NCI-H1694 (cell line): ENCODE measurements around the gene KREMEN1.
"Not testable (repeated sequence)": the region's sequence is repeated elsewhere in the genome, so short reads cannot be mapped to it uniquely, and the experiment has no call there.

Source experiments
- DNase-seq: peaks from one replicate; lab custom pipeline; 2025; lab: John Stamatoyannopoulos, UW

The KREMEN1 gene, protein sequence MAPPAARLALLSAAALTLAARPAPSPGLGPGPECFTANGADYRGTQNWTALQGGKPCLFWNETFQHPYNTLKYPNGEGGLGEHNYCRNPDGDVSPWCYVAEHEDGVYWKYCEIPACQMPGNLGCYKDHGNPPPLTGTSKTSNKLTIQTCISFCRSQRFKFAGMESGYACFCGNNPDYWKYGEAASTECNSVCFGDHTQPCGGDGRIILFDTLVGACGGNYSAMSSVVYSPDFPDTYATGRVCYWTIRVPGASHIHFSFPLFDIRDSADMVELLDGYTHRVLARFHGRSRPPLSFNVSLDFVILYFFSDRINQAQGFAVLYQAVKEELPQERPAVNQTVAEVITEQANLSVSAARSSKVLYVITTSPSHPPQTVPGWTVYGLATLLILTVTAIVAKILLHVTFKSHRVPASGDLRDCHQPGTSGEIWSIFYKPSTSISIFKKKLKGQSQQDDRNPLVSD

DNA sequence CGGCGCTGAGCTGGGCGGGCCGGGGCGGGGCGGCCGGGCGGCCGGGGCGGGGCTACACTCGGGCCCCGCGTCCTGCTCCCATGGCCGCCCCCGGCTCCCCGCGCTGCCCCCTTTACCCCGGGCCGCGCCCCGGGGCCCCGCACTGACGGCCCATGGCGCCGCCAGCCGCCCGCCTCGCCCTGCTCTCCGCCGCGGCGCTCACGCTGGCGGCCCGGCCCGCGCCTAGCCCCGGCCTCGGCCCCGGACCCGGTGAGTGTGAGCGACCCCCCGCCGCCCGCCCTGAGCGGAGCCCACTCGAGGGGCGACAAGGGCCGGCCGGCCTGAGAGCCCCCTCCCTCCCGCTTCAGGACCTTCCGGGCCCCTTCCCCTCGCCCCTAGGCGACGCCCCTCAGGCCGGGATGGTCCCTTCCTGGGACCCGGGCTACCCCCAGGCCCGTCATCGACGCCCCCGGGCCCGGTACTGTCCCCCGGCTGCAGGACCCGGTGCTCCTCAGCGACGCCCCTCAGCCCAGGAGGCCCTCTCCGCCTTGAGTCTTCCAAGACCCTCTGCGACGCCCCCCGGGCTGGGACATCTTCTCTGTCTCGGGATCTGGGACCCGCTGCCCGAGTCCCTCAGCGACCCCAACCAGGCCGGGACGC lies at the start of gene KREMEN1:
Gene KREMEN1, plus strand, starts transcription at position 57 of the 639 bp plus-strand sequence. Its CDS starts 96 bp downstream, at position 153.
- no peak for DNase-seq

DNA sequence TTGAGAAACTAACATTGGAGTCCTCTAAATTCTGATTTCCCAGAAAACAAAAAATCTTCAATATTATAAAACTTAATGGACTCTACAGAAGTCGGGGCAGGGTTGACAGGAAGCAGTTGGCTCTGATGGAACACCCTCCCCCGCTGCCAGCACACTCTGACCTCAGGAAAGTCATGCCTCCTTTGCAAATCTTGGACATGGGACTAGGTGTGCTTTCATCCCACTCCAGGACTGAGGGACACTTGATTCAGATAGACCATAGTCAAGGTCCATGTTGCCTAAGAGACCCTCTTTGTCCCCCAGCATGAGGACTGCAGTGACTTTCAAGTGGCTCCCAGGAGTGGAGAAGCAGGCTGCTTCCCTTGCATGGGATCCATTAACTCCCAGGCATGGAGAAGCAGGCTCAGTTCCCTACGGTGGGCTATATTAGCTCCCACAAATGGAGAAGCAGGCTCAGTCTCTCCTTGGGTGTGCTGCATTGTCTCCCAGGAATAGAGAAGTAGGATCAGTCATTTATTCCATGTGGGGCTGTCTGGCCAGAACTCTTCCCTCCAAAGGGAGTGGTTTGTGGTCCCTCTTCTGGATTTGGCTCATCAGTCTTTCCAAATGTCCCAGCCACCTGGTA lies 49.6 kb upstream of the KREMEN1 start:
- no peak for DNase-seq

DNA sequence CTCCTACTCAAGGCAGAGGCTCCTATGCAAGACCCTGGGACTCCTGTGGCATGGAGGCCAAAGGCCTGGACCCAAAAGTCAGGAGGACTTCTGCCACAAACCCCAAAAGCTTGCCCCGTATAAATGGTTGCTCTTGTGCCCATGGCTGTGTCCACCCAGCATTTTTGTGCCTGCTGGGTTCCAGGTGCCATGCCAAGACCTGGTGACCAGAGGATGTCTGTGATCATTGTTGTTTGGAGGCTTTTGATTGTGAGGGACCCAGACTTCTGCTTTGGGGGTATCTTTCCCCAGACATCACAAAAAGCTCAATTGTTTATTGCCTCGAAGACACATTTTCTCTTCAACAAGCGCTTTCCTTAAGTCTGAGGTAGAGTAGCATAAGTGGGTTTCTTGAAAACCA lies 46.3 kb upstream of the KREMEN1 start:
- no peak for DNase-seq

DNA sequence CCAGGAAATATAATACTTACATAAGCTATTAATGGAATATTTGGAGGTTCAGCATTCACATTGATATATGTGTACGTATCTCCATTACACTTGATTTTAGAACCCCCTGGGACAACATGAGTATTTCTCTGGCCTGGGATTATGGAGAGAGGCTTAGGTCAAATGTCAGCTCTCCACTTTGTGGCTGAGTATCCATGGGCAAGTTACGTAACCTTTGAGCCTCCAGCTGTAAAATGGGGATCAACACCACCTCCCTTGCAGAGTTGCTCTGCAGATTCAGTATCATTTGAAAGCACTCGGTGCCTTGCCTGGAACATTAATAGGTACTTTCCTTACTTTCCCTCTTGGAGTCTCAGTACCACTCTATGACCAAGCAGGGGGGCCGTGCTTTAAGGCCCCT lies 44.4 kb upstream of the KREMEN1 start:
- no peak for DNase-seq

DNA sequence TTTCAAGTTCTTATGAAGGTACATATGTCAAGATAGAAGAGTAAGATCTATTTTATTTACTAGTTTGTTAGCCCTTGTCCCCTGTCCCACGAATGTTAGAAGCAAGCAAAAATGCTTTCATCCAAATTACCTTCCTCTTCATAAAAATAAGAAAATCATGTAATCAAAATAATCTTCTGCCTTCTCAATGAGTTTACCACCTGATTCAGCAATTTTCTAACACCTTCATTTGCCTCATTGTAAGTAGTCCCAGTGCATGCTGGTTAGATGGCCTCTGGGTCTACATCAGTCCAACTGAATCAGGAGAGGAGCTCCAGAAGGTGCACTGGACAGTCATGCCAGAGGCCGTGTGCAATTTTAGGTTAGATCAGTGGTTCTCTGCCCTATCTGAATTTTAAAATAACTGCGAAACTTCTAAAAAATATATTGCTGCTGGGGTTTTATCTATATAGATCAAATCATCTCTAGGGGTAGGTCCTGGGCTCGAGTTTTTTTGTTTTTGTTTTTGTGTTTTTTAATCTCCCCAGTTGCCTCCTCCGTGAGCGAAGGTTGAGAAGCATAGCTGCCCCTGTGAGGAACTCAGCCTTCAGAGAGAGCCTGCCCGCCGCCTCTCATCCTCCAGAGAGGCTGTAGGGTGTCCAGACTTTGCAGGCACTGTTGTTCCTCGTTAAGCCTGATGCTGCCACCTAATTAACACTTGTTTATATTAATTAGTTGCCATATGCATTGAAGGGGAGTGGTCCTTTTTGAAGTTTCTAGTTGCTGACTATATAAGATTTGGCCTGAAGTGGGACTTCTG lies 43.4 kb upstream of the KREMEN1 start:
- DNase-seq: no peak

DNA sequence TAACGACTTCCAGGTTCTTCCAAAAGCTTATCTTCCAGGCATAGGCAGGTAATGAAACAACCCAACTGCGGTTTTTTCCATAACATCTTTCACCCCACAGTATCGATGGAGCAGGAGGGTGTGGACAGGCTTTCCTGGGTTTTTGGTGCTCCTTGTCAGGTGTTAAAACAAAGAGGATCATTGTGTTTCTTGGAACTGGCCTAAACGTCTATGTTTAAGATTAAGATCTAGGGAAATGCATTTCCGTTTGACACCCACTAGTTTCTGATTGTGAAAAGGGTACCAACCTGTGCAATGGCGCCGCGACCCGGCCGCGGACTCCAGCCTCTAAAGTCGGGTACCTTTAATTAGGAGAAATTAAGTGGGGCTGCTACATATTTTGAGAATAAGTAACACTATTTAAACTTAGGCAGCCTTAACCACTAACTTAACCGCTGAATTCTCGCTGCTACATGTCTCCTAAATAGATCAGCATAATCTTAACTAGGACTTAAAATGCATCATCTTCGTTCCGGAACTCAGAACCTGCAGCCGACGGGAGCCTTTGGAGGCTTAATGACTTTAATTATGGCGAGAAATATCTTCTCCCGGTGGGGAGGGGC lies 42.7 kb upstream of the KREMEN1 start:
- DNase-seq: no peak

DNA sequence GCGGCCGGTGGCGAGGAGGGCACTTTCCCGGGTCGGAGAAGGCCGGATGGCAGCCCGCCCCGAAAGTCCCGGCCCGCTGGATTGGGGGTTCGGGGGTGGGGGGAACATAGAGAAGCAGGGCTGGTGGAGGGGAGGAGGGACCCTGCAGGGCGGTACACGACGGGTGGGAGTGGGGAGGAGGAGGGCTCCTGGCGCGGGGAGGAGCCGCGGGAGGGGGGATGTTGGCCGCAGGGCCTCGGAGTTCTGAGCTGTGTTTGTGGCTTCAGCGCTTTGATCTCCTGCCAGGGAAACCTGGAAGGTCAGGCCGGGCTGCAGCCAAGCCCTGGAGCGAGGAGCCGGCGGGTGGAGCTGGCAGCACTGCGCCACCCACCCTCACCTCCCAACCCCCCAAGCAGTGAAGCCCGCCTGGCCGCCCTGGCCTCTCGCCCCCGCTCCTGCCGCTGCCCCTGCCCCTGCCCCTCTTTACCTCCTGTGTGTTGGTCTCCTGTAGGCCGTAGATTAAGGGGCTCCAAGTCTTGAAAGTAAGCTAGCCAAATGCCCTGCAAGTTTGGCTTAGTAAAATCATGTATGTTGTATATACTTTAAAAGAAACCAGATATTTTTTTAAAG lies 42.1 kb upstream of the KREMEN1 start:
- DNase-seq: no peak

DNA sequence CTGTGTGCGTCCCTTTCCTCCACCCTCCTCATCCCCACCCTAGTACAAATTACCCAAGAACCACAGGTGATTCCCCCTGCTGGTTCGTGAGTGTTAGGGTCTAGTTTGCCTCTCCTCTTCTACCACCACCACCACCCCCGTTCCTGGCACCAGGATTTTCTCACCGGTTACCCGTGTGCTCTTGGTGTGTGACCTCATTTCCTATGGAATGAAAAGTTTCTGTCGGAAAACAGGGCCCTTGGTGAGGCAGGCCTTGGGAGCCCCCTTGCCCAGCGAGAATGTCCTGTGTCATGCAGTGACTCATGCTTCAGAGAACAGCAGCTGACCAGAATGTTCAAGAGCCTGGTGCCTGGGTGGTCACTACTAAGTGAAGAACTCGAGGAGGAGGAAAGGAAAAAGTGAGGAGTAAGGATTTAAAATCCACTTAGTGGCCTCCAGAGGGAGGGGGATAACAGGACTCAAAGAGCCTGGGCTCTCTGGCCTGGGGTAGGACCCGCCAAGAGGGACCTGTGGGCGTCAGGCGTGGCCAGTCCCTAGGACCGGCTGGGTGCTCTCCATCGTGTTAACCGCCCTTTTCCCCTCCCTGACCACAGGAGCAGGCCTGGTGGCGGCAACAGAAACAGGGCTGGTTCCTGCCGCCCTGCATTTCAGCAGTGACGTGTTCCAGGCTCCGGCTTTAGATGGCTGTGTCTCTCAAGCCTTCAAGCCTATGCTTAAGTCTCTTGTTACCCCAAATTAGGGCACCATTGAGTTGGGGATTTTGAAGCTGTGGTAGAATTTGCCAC lies 41.4 kb upstream of the KREMEN1 start:
- DNase-seq: no peak

DNA sequence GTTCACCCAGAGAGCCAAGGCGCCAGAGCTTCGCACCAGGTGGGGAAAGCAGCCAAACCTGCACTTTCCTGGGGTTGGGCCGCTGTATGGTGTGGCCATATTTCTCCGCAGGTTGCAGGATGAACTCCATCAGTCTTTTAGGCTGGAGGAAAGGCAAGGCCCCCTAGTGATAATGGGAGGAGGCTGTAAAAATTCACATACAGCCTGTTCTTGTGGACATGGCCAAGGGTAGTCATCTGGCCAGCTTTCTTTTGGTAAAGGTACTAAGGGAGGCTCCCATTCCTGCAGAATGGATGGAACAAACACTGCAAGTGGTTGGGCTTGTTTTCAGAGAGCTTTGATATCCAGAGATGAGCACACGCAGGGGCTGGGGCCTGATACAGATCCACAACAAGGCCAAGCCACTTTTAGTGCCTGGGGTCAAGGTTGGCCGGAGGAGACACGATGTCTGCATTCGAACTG lies 40.8 kb upstream of the KREMEN1 start:
- no peak for DNase-seq

DNA sequence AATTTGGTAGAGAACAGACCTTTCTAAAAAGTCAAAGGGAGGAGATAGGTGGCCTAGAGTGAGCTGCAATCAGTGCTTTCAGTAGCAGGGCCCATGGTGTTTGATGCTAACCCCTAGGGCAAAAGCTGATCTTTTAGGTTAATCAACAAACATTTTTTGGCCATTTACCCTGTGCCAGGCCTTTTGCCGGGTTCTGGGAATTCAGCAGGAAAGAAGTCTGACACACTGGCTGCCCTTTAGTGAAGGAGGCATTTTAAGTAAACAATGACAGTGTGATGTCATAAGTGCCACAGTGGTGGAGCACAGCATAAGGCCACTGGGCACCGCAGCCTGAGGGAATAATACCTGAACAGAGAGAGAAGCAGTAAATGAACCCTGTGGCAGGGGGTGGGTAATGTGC lies 40.3 kb upstream of the KREMEN1 start:
- DNase-seq: no peak

DNA sequence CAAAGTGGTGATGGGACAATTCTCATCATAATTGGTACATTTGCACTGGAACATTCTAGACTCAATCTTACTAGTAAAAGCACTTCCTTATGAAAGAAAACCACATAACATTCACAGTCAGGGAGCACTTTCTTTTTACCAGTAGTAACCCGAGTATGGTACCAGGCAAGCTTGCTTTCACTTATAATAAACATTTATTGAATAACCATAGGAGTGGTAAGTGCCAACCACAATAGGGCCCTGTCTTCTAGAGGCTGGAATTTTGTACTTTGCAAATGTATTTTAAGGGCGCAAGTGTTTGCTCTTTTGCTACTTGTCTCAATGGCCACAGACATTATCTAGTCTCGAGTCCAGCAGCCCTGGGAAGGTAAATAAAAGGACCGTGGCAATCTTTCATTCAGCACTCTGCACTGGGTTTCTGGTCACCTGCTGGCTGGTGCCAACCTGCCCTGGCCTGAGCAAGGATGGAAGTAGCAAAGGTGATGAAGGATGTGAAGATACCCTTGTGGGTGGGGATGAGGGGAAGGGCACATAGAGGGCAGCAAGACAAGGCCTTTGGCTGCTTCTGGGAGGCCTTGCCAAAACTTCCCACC lies 35.4 kb upstream of the KREMEN1 start:
- no peak for DNase-seq

DNA sequence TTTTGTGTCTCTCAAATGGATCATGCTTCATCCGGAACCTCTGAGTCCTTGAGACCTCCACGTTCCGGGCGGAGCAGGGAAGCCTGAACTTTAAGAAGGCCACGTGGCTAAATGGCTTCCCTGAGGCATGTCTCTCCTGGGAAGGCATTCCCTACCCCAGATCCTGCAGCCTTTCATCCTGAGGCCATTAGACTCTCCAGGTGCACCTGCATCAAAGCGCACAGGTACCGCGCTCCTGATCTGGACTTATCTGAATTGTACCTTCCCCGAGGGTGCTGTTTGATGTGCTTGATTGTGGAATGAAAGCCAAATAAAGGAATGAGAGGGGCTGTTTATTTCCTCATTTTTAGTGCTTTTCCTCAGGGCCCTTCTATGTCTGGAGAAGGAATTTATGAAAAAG lies 33.7 kb upstream of the KREMEN1 start:
- DNase-seq: no peak

DNA sequence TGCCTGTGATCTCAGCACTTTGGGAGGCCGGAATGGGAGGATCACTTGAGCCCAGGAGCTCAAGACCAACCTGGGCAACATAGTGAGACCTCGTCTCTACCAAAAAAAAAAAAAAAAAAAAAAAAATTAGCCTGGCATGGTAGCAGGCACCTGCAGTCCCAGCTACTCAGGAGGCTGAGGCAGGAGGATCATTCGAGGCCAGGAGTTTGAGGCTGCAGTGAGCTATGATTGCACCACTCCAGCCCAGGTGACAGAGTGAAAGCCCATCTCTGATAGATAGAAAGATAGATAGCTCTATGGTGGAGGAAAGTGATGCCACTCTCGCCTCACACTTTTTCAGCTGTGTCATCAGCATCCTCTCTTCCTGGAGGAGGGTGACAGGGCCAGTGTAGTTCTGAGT lies 33.2 kb upstream of the KREMEN1 start:
- not testable (repeated sequence) for DNase-seq

DNA sequence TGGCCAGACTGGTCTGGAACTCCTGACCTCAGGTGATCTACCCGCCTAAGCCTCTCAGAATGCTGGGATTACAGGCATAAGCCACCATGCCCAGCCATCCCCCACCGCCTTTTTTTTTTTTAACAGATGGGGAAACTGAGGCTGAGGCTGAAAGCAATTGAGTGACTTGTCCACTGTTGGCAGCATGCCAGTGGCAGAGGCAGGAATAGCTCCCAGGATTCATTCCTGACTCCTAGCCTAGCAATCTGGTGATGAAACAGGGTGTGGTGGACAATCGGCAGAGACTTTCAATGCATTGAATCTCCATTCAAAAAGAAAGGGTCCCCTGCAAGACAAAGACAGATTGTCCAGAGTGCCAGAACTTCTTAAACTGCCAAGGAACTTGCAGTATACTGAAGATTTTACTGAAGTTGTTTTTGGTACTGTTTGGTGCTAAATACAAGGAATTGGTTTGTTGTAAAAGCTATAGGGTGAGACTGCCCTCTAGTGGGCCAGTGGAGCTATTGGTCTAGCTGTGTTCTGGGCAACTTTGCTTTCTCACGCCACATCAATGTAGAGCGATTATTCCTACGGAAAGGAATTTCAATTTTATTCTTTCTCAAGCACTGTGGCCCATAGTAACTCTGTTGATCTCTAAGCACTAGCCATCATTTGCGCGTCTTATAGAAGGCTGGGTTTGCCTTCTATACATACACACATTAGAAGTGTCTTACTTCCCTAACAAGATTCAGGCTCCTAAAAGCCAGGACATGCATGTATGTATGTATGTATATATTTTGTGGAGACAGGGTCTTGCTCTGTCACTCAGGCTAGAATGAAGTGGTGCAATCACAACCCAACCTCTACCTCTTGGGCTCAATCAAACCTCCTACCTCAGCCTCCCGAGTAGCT lies 32.2 kb upstream of the KREMEN1 start:
- peak; percentile 58 for DNase-seq

DNA sequence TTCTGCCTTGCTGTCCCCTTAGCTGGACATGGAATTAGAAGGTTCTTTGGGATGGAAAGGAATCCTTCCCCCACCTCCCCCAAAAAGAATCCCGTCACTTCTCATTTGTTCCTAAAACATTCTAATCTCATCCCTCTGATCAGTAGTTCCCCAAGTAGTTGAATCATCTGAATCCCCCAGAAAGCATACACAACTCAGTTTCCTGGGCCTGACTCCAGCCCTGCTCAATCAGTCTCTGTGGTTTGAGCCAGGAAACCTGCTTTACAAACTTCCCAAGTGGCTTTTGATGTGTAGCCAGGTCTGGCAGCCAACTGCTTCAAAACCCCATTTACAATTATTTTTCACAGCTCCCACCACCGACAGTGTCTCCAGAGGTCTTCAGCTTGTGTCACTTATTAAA lies 31.4 kb upstream of the KREMEN1 start:
- no peak for DNase-seq

DNA sequence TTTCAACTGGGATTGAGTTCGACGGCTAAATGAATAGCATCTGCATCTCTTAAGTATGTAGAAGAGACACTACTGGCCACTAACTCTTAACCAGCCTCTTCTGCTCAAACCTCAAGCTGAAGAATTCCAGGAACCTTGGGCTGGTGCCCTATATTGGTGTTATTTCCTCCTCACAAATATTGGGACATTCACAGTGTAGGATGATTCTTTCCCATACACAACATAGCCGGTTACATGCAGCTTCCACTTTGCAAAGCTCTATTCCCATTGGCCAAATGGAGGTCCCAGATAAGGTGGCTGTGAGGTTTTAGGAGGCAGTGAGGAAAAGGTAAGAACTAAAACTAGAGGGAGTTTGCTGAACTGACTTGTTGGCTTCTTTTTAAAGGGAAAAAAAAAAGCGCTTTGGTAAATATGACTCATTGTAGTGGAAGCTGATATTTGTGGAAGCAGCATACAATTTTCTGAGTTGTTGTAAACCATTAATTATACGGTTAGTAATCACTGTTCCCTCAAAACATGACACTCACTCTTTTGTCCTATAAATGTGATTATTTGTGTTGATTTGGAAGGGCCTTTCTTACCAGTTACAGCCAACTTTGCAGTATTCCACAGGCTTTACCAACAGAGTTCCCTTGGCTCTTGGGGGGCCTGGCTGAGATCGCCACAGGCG lies 28.8 kb upstream of the KREMEN1 start:
- DNase-seq: no peak

DNA sequence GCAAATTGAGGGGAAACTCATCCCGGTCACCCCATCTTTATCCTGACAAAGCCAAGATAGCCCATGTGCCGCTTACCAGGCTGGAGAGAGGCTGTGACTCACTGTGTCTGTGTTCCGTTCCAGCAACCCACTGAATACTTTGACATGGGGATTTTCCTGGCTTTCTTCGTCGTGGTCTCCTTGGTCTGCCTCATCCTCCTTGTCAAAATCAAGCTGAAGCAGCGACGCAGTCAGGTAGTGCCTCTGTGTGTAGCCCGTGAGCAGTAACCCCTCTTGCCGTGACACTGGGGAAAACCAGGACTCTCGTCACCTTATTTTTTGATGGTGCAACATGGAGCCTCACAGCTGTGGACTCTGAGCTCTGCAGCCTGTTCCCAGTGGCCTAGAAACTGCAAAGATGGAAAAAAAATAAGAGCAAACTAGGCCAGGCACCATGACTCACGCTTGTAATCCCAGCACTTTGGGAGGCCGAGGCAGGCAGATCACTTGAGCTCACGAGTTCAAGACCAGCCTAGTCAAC lies 28.1 kb upstream of the KREMEN1 start:
- DNase-seq: no peak
